SJSA1 (cell line): Measurements from ENCODE around the gene GON7. TPM values are rescaled to one million over a fixed set of nuclear protein-coding genes. Genes with fewer than 3 reads are reported as not detected.
"Not testable (repeated sequence)": the region's sequence is repeated elsewhere in the genome, so short reads cannot be mapped to it uniquely, and the experiment has no call there.

Experiments used
- DNase-seq, 2 experiments: peaks; one replicate each; pipeline ENCODE4 v3.0.0-alpha.2; 2015 to 2020; ENCODE audit warnings: low spot score in 2 of 2, low read depth in 1 of 2
- H3K27ac ChIP-seq: fragments of 250-450 bp; sonication (Bioruptor Pico); 2 replicates; pipeline ENCODE4 v1.5.1; 2020; ENCODE audit warnings: mild to moderate bottlenecking, moderate library complexity
- H3K27me3 ChIP-seq: fragments of 250-450 bp; sonication (Bioruptor Pico); replicated peaks from 2 replicates; pipeline ENCODE4 v1.5.1; 2020; ENCODE audit warnings: mild to moderate bottlenecking, moderate library complexity
- H3K36me3 ChIP-seq: fragments of 250-450 bp; sonication (Bioruptor Pico); 2 replicates; pipeline ENCODE4 v1.5.1; 2020; ENCODE audit warnings: mild to moderate bottlenecking
- H3K4me1 ChIP-seq: fragments of 250-450 bp; sonication (Bioruptor Pico); replicated peaks from 2 replicates; pipeline ENCODE4 v1.6.1; 2021; ENCODE audit warnings: mild to moderate bottlenecking
- H3K4me3 ChIP-seq: fragments of 250-450 bp; sonication (Bioruptor Pico); 2 replicates; pipeline ENCODE4 v1.5.1; 2020; ENCODE audit warnings: mild to moderate bottlenecking
- H3K9me3 ChIP-seq: fragments of 250-450 bp; sonication (Bioruptor Pico); replicated peaks from 2 replicates; pipeline ENCODE4 v1.5.1; 2020; ENCODE audit warnings: mild to moderate bottlenecking
- total RNA-seq: library from RNA; depleted of rRNA; stranded (reverse); fragments of >200 nt; shearing (Covaris generic); gene quantifications from 2 replicates; pipeline ENCODE4 v1.2.3, GENCODE V29; 2014; rRNA removed

Gene GON7, protein sequence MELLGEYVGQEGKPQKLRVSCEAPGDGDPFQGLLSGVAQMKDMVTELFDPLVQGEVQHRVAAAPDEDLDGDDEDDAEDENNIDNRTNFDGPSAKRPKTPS
- 16.9 and 18.3 TPM in 2 replicates for total RNA-seq

DNA sequence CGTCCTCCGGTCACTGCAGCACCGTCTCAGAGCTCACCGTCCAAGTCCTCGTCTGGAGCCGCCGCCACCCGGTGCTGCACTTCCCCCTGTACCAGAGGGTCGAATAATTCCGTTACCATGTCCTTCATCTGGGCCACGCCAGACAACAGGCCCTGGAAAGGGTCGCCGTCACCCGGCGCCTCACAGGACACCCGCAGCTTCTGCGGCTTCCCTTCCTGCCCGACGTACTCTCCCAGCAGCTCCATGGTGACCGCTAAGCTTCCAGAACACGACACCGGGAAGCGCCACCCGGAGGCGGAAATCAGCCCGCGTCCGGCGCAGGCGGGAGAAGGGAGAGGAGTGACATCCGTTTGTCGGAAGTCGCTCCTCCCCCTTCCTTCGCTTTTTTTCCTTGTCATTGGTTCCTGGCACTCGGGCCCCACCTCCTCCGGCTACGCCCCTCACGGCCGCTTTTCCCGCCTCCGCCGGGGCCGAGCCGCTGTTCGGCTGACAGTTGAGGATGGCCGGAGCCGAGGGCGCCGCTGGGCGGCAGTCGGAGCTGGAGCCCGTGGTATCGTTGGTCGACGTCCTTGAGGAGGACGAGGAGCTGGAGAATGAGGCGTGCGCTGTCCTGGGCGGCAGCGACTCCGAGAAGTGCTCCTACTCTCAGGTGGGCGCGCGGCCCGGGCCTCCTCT lies at the start of gene GON7, which contains the start of gene UBR7:
TSS of gene GON7 (minus strand) at position 273 of the 675 bp plus-strand sequence. CDS start at position 245, 28 bp downstream.
TSS of gene UBR7 (plus strand) at position 464 of the 675 bp plus-strand sequence. CDS start at position 500, 36 bp downstream.
- H3K27ac ChIP-seq = peak within 1 kb of the TSS; percentile 47
- H3K27me3 ChIP-seq = no peaks in the 10 kb centered on the region
- peaks cover 4% of the 10 kb centered on the region; the same call in 1 of the 2 replicates for H3K4me1 ChIP-seq
- H3K9me3 ChIP-seq = no peaks in the 10 kb centered on the region
- DNase-seq = peak; percentile 96 to 98
- peak within 1 kb of the TSS; percentile 68 for H3K4me3 ChIP-seq
- H3K36me3 ChIP-seq = peaks cover 15% of the 10 kb centered on the region

DNA sequence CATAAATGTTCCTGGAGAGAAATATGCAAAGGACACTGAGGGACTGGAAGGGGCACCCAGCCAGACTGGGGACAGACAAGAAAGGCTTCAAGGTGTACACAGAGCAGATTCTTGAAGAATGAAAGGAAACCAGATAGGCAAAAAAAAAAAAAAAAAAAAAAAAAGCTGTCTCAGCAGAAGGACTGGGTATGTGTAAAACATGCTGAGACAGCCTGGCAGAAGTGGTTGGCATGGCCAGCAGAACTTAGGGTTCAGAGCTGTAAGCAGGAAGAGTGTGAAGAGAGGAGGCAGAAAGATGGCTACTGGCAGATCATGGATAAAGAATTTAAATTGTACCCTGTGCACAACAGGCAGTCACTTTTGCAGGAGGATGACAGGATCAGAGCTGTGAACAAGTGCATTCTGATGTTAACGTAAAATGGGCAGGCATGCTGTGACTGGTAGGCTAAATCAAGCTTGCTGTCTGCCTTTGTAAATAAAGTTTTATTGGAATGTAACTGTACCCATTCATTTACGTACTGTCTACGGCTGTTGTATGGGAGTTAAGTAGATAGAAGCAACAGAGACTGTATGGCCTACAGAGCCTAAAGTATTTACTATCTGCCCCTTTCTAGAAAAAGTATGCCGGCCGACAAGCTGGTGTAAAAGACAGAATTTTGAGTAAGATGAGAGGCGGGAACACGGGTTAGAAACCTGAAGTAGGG lies 42.4 kb upstream of the GON7 start:
- H3K27me3 ChIP-seq = no peaks in the 10 kb centered on the region
- no peak overlapping the region for H3K4me3 ChIP-seq
- no peaks in the 10 kb centered on the region for H3K9me3 ChIP-seq
- DNase-seq = no peak
- peaks cover 49% of the 10 kb centered on the region for H3K36me3 ChIP-seq
- H3K4me1 ChIP-seq = no peaks in the 10 kb centered on the region
- no peak overlapping the region for H3K27ac ChIP-seq

DNA sequence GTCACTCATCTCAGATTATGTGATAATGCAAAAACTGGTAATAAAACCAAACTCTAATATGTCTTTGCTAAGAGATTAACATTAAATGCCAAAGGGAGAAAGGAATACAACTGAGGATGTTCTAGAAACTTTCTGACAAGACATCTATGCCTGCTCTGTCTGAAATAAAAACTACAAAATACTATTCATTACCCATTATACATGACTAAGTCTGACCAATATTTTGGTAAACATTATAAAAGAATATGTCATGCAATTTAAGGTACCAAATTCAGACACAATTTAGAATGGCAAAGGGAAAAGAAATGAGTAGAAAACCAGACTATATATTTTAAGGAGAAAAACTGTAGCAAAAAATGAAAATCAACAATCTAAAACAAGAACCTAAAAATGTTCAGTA lies 39.7 kb upstream of the GON7 start:
- no peak overlapping the region for H3K27ac ChIP-seq
- no peak for DNase-seq
- H3K27me3 ChIP-seq = no peaks in the 10 kb centered on the region
- no peak overlapping the region for H3K4me3 ChIP-seq
- H3K36me3 ChIP-seq = peaks cover 53% of the 10 kb centered on the region
- H3K9me3 ChIP-seq = no peaks in the 10 kb centered on the region
- H3K4me1 ChIP-seq = no peaks in the 10 kb centered on the region

DNA sequence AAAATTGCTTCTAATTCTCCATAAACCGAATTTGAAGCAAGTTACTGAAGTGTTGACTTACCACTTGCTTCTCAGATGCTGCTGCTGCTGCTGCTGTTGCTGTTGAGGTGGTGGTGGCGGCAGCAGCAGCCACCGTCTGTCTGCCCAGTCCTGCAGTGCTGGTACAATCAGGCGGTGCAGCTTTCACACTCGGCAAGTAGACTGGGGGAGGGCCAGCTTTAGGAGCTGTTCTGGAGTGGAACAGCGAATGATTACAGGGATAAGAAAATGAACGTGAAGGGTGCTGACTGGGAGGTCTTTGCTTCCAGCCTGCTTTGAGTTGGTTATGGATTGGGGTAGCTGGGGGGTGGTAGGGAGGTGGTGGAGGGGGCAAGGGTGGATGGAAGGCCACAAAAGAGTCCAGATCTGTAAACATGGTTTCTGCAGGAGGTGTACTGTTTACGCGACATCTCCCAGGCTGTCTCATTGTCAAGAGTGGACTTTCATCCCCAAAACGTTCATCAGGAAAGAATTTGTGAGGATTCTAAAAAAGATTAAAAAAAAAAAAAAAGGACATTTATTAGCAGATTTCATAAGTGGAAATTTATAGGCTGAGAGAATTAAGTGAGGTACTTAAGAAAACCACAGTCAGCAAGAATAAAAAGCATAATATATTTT lies 39.0 kb upstream of the GON7 start:
- no peak for DNase-seq

DNA sequence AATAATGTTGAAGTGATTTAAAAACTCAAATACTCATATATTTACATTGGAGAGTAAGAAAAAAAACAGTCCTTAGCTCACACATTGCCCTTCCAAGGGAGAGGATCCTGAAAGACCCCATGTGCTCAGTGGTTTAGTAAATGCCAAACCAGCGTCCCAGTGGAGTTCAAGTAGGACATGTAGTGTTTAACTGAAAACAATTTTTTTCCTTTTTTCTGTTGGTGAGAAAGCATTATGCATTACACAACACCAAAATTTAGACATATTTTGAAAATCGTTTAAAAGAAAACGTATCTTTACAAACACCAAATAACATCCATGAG lies 33.8 kb upstream of the GON7 start:
- Histone ChIP-seq H3K9me3 (no peaks in the 10 kb centered on the region), H3K4me3 (no peak overlapping the region), H3K27me3 (no peaks in the 10 kb centered on the region), H3K36me3 (peaks cover 21% of the 10 kb centered on the region), H3K27ac (peak overlapping the region; percentile 71; the same call in 1 of the 2 replicates), H3K4me1 (peaks cover 21% of the 10 kb centered on the region)
- DNase-seq = no peak

More for the DNA sequence above, 39.0 kb upstream of the GON7 start:
- no peak overlapping the region for H3K27ac ChIP-seq
- H3K4me3 ChIP-seq = no peak overlapping the region
- H3K36me3 ChIP-seq = peaks cover 49% of the 10 kb centered on the region
- no peaks in the 10 kb centered on the region for H3K27me3 ChIP-seq
- peaks cover 5% of the 10 kb centered on the region for H3K4me1 ChIP-seq
- H3K9me3 ChIP-seq = no peaks in the 10 kb centered on the region

DNA sequence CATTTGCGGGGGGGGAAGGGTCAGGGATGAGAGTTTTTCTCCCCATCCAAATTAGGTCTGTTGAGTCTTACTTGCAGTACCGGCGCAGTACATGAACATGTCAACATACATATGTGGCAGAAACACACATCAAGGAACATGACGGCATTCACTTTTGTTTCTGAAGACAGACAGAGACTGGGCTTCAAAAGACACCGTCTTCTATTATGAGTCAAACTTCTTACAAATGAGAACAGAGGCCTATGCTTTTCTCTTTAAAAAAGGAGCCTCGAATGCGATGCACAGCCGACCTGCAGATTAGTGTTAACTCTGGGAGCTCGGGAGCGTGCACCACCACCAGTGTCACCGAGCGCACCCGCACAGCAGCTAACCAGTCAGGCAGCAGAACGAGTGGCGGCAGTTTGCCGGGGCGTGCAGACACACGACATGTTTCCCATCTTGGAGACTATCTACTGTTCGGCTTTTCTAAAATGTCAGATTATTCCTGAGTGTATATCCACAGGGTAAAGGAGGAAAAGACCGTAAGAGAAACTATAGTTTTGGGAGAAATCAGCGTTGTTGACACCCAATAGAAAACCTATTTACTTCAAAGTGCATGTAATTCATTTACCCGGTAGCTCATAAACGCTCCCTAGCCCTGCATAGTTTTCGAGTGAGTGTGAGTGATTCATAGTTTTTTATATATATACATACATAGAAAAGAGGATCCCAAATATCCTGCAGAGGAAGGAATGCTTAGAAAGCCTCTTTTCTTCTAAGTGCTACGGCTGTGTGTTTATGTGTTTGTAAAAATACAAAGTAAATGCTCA lies 33.2 kb upstream of the GON7 start:
- H3K4me3 ChIP-seq = no peak overlapping the region
- peak in 1 of 2 experiments; percentile 73 for DNase-seq
- H3K9me3 ChIP-seq = no peaks in the 10 kb centered on the region
- peaks cover 27% of the 10 kb centered on the region for H3K4me1 ChIP-seq
- H3K36me3 ChIP-seq = peaks cover 16% of the 10 kb centered on the region
- H3K27me3 ChIP-seq = no peaks in the 10 kb centered on the region
- peak overlapping the region; percentile 71 for H3K27ac ChIP-seq

DNA sequence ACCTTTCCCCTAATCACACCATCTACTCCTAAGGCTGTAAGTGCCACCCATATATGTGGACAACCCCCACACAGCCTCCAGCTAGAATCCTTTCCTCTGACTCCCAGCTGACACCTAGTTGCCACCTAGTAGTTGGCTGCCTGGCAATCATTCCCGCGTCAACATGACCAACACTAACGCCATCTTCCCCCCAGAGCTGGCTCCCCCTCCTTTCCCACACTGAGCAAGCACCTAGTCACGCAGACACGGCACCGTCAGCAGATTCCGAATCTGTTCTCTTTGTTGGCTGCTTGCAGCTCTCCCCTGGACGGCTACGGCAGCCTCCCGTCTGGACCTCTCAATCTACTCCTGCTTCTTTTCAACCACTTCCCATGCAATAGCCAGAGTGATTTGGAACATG lies 27.9 kb upstream of the GON7 start:
- peak; percentile 72 to 85 for DNase-seq
- Histone ChIP-seq H3K27me3 (no peaks in the 10 kb centered on the region), H3K4me1 (peaks cover 28% of the 10 kb centered on the region), H3K4me3 (no peak overlapping the region), H3K36me3 (no peaks in the 10 kb centered on the region), H3K27ac (peak overlapping the region; percentile 15; the same call in 1 of the 2 replicates), H3K9me3 (no peaks in the 10 kb centered on the region)

DNA sequence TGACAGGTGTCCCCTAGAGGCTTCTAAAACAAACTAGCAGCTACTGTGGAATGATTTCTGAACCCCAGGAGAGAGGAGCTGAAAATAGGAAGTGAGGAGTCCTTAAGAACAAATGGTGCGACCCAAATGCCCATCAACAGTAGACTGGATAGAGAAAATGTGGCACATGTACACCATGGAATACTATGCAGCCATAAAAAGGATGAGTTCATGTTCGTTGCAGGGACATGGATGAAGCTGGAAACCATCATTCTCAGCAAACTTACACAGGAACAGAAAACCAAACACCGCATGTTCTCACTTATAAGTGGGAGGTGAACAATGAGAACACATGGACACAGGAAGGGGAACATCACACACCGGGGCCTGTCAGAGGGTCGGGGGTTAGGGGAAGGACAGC lies 26.2 kb upstream of the GON7 start:
- not testable (repeated sequence) for H3K9me3 ChIP-seq, DNase-seq, H3K4me3 ChIP-seq, H3K36me3 ChIP-seq, H3K27ac ChIP-seq, H3K27me3 ChIP-seq
- peaks cover 25% of the 10 kb centered on the region for H3K4me1 ChIP-seq

DNA sequence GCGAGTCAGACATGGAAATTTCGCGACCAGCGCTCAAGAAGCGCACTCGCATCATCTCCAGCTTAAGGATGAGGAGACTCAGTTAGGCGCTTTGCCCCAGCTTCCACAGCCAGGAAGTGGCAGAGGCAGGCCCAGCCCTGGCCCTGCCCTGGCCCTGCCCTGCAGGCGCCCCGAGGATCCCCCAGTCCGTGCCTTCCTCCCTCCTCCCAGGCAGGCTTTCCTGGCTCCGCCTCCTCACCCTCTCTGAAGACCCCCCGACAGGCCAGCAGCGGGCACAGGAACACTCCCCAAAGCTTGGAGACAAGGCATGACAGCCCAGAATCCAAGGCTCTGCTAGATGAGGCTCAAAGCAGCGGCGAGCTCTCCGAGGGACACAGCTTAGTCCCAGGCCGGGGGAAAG lies 25.3 kb upstream of the GON7 start:
- Histone ChIP-seq H3K4me3 (no peak overlapping the region), H3K27ac (no peak overlapping the region), H3K27me3 (no peaks in the 10 kb centered on the region), H3K4me1 (peaks cover 25% of the 10 kb centered on the region), H3K9me3 (no peaks in the 10 kb centered on the region), H3K36me3 (peaks cover 12% of the 10 kb centered on the region)
- DNase-seq = no peak

DNA sequence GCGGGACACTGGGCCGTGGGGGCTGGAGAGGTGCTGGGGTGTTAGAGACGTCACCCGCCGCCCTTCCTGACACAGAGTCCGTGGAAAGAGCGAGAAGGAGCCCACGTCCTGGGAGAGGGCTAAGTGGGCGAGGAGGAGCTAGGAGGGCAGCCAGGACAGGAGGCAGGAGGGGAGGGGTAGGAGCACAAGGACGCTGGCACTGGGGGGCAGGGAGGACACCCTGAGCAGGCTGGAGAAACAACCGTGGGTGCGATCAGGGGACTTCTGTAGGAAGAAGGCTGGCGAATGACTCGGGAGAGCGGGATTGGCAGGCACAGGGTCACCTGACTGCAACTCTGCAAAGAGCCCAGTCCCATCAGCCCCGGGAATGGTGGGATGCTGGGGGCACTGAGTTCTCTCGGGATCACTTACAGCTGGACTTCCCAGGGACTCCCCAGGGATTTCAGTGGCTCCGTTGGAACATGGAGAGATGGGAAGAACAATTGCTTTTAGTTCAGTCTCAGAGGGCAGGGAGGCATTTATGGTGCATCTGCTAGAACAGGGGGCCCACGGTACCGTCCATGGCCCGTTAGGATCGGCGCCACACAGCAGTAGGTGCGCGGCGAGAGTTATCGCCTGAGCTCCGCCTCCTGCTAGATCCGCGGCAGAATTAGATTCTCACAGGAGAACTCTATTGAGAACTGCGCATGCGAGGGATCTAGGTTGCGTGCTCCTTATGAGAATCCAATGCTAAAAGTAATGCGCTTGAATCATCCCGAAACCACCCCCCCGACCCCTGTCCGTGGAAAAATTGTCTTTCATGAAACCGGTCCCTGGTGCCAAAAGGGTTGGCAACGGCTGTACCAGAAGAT lies 24.5 kb upstream of the GON7 start:
- Histone ChIP-seq H3K36me3 (peaks cover 17% of the 10 kb centered on the region), H3K27ac (no peak overlapping the region), H3K9me3 (no peaks in the 10 kb centered on the region), H3K27me3 (no peaks in the 10 kb centered on the region), H3K4me1 (peaks cover 25% of the 10 kb centered on the region), H3K4me3 (peak overlapping the region; percentile 33)
- DNase-seq = peak in 1 of 2 experiments; percentile 17

DNA sequence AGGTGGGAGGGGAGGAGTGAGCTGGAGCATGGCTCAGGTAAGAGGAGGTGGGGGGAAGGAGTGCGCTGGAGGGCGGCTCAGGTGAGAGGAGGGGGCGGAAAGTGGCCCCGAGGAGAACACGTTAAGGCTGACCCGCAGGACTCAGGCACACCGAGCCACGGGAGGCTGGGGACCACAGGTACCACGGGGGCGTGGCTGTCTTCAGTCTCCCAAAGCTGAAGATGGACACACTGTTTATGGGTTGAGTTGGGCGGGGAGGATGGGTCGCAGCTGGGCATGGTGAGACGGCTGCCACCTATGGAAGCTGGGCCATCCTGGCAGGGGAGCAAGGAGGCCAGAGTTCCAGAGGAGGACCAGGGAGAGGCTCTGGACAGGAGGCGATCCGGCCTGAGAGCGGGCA lies 23.7 kb upstream of the GON7 start:
- peaks cover 20% of the 10 kb centered on the region for H3K4me1 ChIP-seq
- no peak overlapping the region for H3K4me3 ChIP-seq
- peaks cover 20% of the 10 kb centered on the region for H3K36me3 ChIP-seq
- DNase-seq = no peak
- H3K27me3 ChIP-seq = no peaks in the 10 kb centered on the region
- H3K9me3 ChIP-seq = no peaks in the 10 kb centered on the region
- no peak overlapping the region for H3K27ac ChIP-seq

DNA sequence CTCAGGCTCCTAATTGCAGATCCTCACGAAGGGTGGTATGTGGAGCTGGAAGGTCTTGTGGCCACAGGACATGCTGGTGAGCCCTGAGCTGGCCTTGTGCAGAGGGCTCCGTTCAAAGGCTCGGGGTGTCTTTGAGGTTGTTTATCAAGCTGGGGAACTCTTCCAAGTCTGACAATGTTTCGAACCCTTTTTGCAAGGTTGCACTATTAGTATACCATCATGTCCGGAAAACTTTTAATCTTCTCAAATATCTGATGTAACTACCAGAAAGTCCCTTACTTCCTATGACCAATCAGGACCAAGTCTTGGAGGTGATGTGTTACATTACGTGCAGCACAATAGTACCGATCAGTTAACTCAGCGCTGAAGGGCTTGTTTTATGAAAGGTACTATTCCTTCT lies 21.7 kb upstream of the GON7 start:
- H3K4me3 ChIP-seq = no peak overlapping the region
- no peaks in the 10 kb centered on the region for H3K27me3 ChIP-seq
- no peaks in the 10 kb centered on the region for H3K9me3 ChIP-seq
- H3K4me1 ChIP-seq = peaks cover 7% of the 10 kb centered on the region; the same call in 1 of the 2 replicates
- H3K27ac ChIP-seq = no peak overlapping the region
- DNase-seq = no peak
- H3K36me3 ChIP-seq = peaks cover 29% of the 10 kb centered on the region
